IgD-negative memory B cell (primary cell): Measurements from ENCODE around the gene MLN. TPM values are rescaled to one million over a fixed set of nuclear protein-coding genes. Genes with fewer than 3 reads are reported as not detected.

Experiments used
- H3K27ac Mint-ChIP-seq, 3 donors: one replicate each; pipeline ENCODE4 v1.8.0; 2020 to 2022; ENCODE audit warnings: mild to moderate bottlenecking in 3 of 3, mixed read lengths in 3 of 3, moderate library complexity in 1 of 3
- H3K27me3 Mint-ChIP-seq: one replicate; pipeline ENCODE4 v1.8.0; 2021; ENCODE audit warnings: mixed read lengths
- H3K36me3 Mint-ChIP-seq: one replicate; pipeline ENCODE4 v1.8.0; 2020; ENCODE audit warnings: mild to moderate bottlenecking, mixed read lengths
- H3K4me1 Mint-ChIP-seq, 3 donors: one replicate each; pipeline ENCODE4 v1.8.0; 2020 to 2022; ENCODE audit warnings: mixed read lengths in 3 of 3, mild to moderate bottlenecking in 1 of 3
- H3K4me3 Mint-ChIP-seq, 4 donors: one replicate each; pipeline ENCODE4 v1.8.0; 2020 to 2022; ENCODE audit warnings: mild to moderate bottlenecking in 4 of 4, mixed read lengths in 4 of 4, moderate library complexity in 3 of 4
- H3K9me3 Mint-ChIP-seq, 3 donors: one replicate each; pipeline ENCODE4 v1.8.0; 2020 to 2021; ENCODE audit warnings: mixed read lengths in 3 of 3, mild to moderate bottlenecking in 1 of 3
- polyA plus RNA-seq: library from polyadenylated mRNA; unstranded; fragments of 300-500 nt; fragmentation: Illumina TruSeq; gene quantifications from one replicate; pipeline ENCODE4 v1.2.3, GENCODE V29; 2021

The MLN gene
- polyA plus RNA-seq, 1 donor from 2014 or later = not detected

DNA sequence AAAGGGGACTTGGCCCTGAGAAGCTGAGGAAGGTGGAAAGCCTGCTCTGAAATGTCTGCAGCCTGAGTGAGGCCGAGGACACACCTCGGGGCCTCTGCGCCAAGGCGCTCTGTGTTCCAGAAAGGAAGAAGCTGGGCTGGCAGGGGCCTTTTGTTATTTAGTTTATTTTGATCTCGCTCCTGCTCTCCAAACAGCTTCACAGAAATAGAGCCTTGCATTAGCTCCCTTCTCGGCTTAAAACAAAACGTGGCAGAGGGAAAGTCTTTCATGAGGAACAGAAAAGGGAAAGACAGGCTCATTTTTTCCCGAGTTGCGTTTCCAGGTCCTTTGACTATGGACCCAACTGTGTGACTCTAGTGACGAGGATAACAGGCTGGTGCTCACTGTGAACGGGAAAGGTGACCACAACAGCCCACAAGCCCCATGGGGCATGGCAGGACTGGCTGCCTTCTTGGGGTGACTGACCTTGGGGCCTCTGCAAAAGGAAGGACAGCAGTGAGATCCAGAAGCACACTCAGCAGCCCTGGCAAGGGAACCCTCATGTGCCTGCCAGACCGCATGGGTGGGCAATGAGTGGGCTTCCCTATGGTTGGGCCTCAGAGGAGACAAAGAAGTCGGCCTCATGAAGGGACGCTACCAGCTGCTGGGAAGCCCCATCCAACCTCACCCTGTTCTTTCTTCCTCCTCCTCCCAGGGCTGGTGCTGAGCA, 33.5 kb downstream of the MLN start:
- Mint-ChIP-seq H3K27me3 (peaks cover 14% of the 10 kb centered on the region), H3K36me3 (peaks cover 3% of the 10 kb centered on the region), H3K9me3 (peaks cover 0 to 6% (median 4%) of the 10 kb centered on the region in 3 donors), H3K27ac (no peak overlapping the region), H3K4me3 (no peak overlapping the region), H3K4me1 (peaks cover 3 to 6% (median 3%) of the 10 kb centered on the region in 3 donors)

DNA sequence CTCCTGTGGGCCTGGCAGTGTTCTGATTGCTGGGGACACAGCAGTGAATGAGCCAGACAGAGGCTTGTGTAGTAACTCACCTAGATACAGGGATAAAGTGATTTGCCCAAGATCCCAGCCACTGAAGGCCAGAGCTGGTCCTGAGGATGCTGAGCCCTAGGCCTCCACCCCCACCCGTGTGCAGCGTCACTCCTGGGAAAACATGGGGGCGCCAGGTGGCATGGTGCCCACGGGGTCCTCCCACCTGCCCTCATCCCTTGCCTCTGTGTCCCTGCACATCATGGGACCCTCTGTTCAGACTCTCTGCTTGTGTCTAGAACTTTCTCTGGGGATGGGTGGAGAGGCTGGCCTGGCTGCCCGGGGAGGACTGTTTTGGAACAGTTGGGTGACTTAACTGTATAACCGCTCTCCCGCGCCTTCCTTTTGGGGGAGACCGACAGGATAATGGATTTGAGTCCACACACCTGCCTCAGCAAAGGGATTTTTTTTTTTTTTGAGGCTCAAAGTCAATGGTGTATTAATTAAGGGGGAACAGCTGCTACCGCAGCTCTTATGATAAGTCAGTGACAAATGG, 34.5 kb downstream of the MLN start:
- H3K27ac Mint-ChIP-seq = no peak overlapping the region
- H3K27me3 Mint-ChIP-seq = peaks cover 14% of the 10 kb centered on the region
- H3K9me3 Mint-ChIP-seq = peaks cover 0 to 6% (median 5%) of the 10 kb centered on the region in 3 donors
- no peak overlapping the region for H3K4me3 Mint-ChIP-seq
- H3K36me3 Mint-ChIP-seq = peaks cover 4% of the 10 kb centered on the region
- H3K4me1 Mint-ChIP-seq = peaks cover 3 to 6% (median 3%) of the 10 kb centered on the region in 3 donors

DNA sequence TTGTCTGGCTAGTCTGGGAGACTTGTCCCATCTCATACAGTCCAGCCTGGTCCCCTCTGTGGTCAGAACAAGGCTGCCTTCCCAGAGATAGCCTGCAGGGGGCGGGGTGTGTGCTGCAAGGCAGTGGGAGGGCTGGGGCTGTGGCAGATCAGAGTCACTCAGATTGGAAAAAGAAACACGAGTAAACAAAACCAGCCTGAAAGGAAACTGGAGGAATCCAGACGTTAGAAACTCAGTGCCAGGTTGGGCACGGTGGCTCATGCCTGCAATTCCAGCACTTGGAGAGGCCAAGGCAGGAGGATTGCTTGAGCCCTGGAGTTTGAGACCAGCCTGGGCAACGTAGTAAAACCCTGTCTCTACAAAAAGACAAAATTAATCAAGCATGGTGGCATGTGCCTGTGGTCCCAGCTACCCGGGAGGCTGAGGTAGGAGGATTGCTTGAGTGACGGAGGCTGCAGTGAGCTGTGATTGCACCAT, 35.1 kb downstream of the MLN start:
- Mint-ChIP-seq H3K4me3 (no peak overlapping the region), H3K36me3 (peaks cover 4% of the 10 kb centered on the region), H3K27ac (no peak overlapping the region), H3K4me1 (peaks cover 3 to 6% (median 3%) of the 10 kb centered on the region in 3 donors), H3K9me3 (peaks cover 0 to 6% (median 5%) of the 10 kb centered on the region in 3 donors), H3K27me3 (peaks cover 15% of the 10 kb centered on the region)

DNA sequence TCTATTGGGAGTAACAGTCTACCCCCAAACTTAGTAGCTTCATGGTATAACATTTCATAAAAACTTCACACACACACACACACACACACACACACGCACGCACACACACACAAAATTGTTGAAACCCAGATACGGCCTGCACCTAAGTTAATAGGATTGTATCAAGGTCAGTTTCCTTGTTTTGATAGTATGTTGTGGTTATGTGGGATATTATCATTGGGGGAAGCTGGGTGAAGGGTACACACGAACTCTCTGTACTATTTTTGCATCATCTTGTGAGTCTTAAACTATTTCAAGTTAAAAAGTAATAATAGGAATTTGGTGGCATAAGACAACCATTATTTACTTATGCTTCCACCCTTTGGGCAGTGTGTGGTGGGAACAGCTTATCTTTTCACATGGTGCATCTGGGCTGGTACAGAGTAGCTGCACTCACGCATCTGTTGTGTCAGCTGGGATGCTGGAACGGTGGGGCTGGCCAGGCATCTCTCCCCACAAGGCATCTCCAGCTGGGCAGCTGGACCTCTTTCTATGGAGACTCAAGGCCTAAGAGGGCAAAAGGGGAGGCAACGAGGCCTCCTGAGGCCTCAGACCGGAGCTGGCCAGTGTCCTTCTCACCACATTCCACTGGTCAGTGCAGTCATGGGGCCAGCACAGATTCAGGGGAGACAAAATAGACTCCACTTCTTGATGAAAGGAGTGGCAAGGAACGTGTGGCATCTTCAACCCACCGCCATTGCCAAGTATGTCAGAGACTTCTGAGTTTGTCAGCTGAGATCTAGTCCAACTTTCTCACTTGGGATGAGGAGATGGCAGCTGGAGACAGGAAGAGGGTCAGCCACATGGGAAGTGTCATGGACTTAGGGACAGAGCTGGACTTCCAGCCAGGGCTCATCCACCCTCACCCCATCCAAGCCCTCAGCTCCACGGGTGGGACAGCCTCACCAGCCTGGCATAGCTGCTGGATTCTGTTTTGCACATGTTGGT, 36.6 kb downstream of the MLN start:
- peaks cover 4% of the 10 kb centered on the region for H3K36me3 Mint-ChIP-seq
- H3K27ac Mint-ChIP-seq = no peak overlapping the region
- peaks cover 15% of the 10 kb centered on the region for H3K27me3 Mint-ChIP-seq
- no peak overlapping the region for H3K4me3 Mint-ChIP-seq
- peaks cover 0 to 6% (median 5%) of the 10 kb centered on the region in 3 donors for H3K9me3 Mint-ChIP-seq
- H3K4me1 Mint-ChIP-seq = peaks cover 2 to 5% (median 3%) of the 10 kb centered on the region in 3 donors

DNA sequence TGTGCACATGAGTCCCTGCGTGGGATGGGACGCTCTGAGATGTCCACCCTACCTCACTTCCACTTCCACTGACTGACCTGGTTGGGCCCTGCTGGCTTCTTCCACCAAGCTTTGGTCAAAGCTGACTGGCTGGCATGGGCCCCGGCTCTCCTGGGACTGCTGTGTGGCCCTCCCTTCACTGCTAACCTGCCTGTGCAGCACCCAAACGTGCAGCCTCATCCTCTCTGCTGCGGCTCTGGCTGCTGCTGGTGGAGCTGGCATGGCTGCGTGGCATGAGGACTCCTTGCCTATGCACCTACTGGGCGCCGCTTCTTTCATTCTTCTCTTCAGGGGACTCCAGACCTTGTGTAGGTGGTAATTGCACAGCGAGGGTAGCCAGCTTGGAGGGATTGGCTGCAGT, 38.4 kb downstream of the MLN start:
- Mint-ChIP-seq H3K4me3 (peak overlapping the region in 1 of 4 donors; percentile 54), H3K36me3 (peaks cover 2% of the 10 kb centered on the region), H3K27me3 (peaks cover 21% of the 10 kb centered on the region), H3K9me3 (peaks cover 0 to 6% (median 5%) of the 10 kb centered on the region in 3 donors), H3K27ac (no peak overlapping the region), H3K4me1 (peaks cover 0 to 2% (median 1%) of the 10 kb centered on the region in 3 donors)

DNA sequence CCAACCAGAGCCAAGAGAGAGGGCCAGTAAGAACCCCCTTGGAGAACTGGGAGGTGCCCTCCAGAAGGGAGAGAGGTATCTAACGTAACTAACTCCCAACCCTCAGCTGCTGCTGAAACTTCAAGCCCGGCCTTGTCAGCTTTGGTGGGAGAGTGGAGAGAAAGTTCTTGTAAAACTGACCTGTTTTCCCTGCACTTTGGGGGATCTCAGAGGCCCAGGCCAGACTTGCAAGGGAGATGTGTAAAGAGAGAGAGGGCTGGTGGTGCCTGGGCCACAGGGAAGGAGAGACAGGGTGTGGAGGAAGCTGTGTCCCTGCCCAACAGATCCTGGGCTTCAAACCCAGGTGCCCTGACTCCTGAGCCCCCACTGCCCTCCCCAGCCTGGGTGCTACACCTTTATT, 39.8 kb downstream of the MLN start:
- Mint-ChIP-seq H3K4me1 (peaks cover 0 to 2% (median 1%) of the 10 kb centered on the region in 3 donors), H3K27ac (no peak overlapping the region), H3K36me3 (peaks cover 2% of the 10 kb centered on the region), H3K9me3 (peaks cover 0 to 6% (median 5%) of the 10 kb centered on the region in 3 donors), H3K4me3 (no peak overlapping the region), H3K27me3 (peaks cover 21% of the 10 kb centered on the region)

DNA sequence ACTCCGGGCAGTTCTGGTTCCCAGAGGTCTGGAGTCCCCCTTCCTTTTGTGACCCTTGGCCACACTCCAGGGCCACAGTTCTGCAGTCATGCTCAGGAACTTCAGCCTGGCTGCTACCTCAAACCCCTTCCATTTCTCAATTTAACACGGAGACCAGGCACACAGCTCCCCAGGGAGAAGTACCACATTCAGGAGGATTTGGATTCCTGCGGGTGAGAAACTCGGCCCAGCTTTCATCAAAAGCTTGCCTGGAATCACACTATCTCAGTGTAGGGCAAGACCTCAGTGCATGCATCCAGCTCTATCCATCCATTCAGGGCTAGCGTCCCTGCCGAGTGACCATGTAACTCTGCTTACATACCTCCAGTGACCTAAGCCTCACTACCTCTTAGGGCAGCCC, 40.3 kb downstream of the MLN start:
- Mint-ChIP-seq H3K36me3 (peaks cover 2% of the 10 kb centered on the region), H3K27ac (no peak overlapping the region)

DNA sequence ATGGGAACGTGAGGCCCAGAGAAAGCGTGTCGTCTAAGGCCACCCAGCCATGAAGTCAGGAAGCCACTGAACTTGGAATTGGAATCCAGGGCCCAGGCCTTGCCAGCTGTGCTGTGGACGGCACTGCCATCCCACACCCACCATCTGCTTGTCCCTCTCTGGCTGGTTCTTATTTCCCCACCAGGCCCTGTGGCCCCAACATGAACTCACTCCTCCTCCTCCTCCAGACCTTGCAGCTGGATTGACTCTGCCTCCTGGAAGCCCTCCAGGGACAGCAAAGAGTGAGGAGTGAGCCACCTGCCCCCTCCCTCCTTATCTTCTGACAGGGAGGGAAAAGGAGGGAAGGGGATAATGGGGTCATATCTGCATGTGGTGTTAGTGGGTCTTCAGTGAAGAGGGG, 41.1 kb downstream of the MLN start:
- peaks cover 13% of the 10 kb centered on the region for H3K27me3 Mint-ChIP-seq
- H3K9me3 Mint-ChIP-seq = peaks cover 0 to 6% (median 5%) of the 10 kb centered on the region in 3 donors
- H3K4me3 Mint-ChIP-seq = no peak overlapping the region
- peaks cover 2% of the 10 kb centered on the region for H3K36me3 Mint-ChIP-seq
- no peak overlapping the region for H3K27ac Mint-ChIP-seq
- H3K4me1 Mint-ChIP-seq = peaks cover 0 to 1% (median 0%) of the 10 kb centered on the region in 3 donors

More for the DNA sequence above, 40.3 kb downstream of the MLN start:
- Mint-ChIP-seq H3K27me3 (peaks cover 19% of the 10 kb centered on the region), H3K4me1 (peaks cover 0 to 1% (median under 1%) of the 10 kb centered on the region in 3 donors), H3K9me3 (peaks cover 0 to 6% (median 5%) of the 10 kb centered on the region in 3 donors), H3K4me3 (no peak overlapping the region)

DNA sequence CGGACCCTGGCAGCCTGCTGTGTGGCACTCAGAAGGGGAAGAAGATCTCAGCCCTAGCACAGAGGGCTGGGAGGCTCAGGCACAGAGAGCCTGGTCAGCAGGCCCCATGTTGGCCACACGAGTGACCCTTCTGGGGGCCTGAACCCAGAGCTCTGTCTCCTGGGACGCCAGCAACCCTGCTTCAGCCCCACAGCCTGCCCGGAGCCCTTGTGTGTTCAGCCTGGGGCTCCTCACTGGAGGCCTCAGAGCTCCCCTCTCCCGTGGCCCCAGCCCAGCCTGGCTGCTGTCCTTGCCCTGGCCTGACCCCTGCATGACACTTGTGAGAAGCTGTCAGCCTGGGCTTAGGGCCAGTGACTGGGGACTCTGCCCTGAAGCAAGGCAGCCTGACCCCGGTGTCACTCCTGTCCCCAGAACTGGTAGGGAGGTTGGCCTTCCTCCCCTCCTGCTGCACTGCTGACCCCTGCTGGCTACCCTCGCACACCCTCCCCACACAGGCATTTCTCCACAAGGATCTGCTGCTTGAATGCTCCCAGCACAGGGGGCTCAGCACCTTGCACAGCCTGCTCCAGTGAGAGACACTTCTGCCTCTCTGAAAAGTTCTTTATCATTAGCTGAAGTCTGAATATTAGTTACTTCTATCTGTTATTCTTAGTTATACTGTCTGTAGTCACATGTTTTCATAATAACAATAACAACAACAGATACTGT, 41.7 kb downstream of the MLN start:
- Mint-ChIP-seq H3K9me3 (peaks cover 0 to 6% (median 3%) of the 10 kb centered on the region in 3 donors), H3K4me3 (no peak overlapping the region), H3K27ac (no peak overlapping the region), H3K36me3 (peaks cover 2% of the 10 kb centered on the region), H3K4me1 (peaks cover 0 to 2% (median 0%) of the 10 kb centered on the region in 3 donors), H3K27me3 (peaks cover 15% of the 10 kb centered on the region)

DNA sequence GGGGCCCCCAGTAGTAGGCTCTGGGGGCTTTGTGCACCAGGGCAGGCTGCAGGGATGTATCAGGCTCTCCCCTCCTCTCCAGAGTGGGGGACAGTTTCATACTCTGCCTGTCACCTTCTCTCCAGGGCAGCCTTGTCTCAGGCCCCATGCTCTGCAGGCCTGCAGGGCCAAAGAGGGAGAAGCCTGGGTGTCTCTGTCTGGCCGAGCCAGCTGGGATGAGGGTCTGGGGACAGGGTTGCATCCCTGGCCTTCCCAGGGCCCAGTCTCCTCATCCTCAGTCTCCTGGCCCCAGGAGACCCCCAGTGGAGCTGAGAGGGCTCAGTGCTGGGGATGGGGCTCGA, 42.3 kb downstream of the MLN start:
- Mint-ChIP-seq H3K27me3 (peaks cover 13% of the 10 kb centered on the region), H3K4me1 (peaks cover 0 to 3% (median 0%) of the 10 kb centered on the region in 3 donors), H3K9me3 (peaks cover 0 to 2% (median under 1%) of the 10 kb centered on the region in 3 donors), H3K36me3 (peaks cover 2% of the 10 kb centered on the region), H3K27ac (no peak overlapping the region), H3K4me3 (no peak overlapping the region)

DNA sequence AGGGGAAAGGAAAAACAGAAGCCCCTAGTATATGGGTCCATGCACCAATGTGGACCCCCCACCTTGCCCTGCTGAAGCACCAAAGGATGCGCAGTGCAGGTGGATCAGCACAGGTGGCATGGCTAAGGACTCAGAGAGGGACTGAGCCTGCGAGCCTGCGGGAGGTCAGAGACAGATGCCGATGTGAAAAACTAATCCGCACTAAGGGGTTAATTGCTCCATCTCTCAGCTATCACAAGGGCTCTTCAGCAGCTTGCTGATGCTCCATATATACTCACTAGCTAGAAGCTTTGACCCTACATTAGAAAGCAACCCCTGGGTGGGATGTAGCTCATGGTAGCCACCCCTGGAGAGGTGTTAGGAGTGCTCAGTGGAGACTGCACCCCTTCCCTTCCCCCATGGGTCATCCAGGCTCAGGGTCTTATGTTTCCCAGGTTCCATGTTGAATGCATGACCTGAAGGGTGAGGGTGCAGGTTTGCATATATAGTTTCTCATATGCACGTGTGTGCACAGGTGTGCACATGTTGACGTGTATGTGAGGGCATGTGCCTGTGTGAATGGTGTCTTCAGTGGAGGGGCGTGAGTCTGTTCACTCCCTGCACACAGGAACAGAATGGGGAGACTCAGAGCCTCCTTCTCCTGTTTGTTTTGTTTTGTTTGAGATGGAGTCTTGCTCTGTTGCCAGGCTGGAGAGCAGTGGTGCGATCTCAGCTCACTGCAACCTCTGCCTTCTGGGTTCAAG, 43.7 kb downstream of the MLN start:
- Mint-ChIP-seq H3K36me3 (no peaks in the 10 kb centered on the region), H3K4me3 (no peak overlapping the region), H3K9me3 (no peaks in the 10 kb centered on the region), H3K4me1 (peaks cover 0 to 7% (median 6%) of the 10 kb centered on the region in 3 donors), H3K27me3 (peaks cover 11% of the 10 kb centered on the region), H3K27ac (no peak overlapping the region)

DNA sequence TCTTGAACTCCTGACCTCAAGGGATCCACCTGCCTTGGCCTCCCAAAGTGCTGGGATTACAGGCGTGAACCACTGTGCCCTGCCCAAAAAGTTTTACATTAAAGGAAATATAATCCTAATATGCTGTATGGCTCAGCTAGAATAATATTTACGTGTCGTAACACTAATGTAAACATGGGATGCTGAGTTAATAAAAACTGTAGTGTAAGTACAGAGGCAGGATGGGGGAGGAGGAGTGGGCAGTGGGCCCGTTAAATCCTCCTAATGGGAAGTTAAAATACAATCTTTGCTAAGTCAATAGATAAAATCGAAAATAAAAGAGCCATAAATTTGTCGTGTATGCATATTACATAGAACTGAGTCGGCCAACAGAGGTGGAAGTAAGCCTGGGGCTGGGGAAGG, 45.0 kb downstream of the MLN start:
- peaks cover 0 to 8% (median 6%) of the 10 kb centered on the region in 3 donors for H3K4me1 Mint-ChIP-seq
- H3K27me3 Mint-ChIP-seq = peaks cover 11% of the 10 kb centered on the region
- H3K9me3 Mint-ChIP-seq = no peaks in the 10 kb centered on the region
- H3K4me3 Mint-ChIP-seq = peak overlapping the region in 1 of 4 donors; percentile 51
- H3K36me3 Mint-ChIP-seq = no peaks in the 10 kb centered on the region
- H3K27ac Mint-ChIP-seq = no peak overlapping the region

DNA sequence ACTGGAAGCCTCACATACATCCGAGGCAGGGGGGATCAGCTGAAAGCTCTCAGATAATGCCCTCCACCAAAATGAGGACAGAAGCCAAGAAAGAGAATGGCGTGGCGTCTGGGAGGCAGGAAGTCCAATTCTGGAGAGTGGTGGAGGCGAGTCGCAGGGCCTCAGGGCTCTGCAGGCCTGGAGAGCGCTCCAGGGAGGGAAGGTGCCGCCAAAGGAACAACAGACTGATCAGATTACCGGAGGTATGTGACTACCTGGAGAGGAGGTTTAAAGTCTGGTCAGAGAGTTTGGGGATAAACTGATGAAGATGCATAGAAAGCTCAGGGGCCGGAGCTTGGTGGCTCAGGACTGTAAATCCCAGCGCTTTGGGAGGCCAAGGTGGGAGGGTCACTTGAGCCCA, 45.9 kb downstream of the MLN start:
- H3K36me3 Mint-ChIP-seq = no peaks in the 10 kb centered on the region
- no peak overlapping the region for H3K4me3 Mint-ChIP-seq
- H3K9me3 Mint-ChIP-seq = no peaks in the 10 kb centered on the region
- peaks cover 12% of the 10 kb centered on the region for H3K27me3 Mint-ChIP-seq
- H3K27ac Mint-ChIP-seq = no peak overlapping the region
- H3K4me1 Mint-ChIP-seq = peaks cover 0 to 8% (median 6%) of the 10 kb centered on the region in 3 donors

DNA sequence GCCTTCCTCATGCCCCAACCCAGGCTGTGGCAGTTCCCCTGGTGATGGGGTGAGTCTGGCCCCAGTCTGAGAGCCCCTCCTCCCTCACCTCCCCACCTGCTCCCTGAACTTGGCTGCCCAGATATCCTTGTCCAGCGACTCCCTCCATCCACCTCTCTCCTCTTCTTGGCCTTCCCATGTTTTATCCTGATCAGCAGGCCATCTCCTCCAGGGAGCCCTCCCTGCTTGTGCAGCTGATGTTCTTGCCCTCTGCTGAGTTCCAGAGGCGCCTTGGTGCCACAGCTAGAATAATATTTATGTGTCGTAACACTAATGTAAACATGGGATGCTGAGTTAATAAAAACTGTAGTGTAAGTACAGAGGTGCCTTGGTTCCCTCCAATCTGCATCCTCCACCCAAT, 46.7 kb downstream of the MLN start:
- H3K4me1 Mint-ChIP-seq = peaks cover 0 to 8% (median 5%) of the 10 kb centered on the region in 3 donors
- H3K27ac Mint-ChIP-seq = no peak overlapping the region
- no peak overlapping the region for H3K4me3 Mint-ChIP-seq
- peaks cover 12% of the 10 kb centered on the region for H3K27me3 Mint-ChIP-seq
- no peaks in the 10 kb centered on the region for H3K9me3 Mint-ChIP-seq
- H3K36me3 Mint-ChIP-seq = no peaks in the 10 kb centered on the region
